GM12874 (cell line): ENCODE measurements around the gene RAB40C.
A peak's percentile ranks its signal among the peaks of the same experiment; 100 is the strongest.

Source experiments
- TF ChIP-seq, protein P1 (sequence below): IDR thresholded peaks from 2 replicates; pipeline ENCODE4 v1.5.1; 2011; ENCODE audit warnings: low read depth, mild to moderate bottlenecking, control low read depth, low read length, moderate library complexity; ENCODE audit not compliant: insufficient read depth

The RAB40C gene

GRCh38 chr16:578232-578869 is 11.5 kb upstream of the RAB40C start:
- TF ChIP-seq, protein P1, sequence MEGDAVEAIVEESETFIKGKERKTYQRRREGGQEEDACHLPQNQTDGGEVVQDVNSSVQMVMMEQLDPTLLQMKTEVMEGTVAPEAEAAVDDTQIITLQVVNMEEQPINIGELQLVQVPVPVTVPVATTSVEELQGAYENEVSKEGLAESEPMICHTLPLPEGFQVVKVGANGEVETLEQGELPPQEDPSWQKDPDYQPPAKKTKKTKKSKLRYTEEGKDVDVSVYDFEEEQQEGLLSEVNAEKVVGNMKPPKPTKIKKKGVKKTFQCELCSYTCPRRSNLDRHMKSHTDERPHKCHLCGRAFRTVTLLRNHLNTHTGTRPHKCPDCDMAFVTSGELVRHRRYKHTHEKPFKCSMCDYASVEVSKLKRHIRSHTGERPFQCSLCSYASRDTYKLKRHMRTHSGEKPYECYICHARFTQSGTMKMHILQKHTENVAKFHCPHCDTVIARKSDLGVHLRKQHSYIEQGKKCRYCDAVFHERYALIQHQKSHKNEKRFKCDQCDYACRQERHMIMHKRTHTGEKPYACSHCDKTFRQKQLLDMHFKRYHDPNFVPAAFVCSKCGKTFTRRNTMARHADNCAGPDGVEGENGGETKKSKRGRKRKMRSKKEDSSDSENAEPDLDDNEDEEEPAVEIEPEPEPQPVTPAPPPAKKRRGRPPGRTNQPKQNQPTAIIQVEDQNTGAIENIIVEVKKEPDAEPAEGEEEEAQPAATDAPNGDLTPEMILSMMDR: no peak

DNA sequence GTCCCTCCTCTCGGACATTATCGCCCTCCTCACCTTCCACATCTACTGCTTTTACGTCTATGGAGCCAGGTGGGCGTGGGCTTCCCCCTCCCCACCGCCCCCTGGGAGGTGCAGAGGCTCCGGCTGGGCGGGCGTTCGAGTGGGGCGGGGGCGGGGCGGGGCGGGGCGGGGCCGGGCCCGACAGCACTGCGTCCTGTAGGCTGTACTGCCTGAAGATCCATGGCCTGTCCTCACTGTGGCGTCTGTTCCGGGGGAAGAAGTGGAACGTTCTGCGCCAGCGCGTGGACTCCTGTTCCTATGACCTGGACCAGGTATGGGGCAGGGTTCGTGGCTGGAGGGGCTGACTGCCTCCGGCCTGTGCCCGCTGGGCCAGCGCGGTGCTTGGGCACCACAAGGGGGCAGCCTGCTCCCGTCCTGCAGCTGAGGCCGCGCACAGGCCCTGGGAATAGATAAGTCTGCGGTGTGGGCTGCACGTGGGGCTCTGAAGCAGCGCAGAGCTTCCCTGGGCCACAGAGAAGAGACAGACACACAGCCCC is 10.9 kb upstream of the RAB40C start:
- TF ChIP-seq, protein P1: peak; percentile 94

DNA sequence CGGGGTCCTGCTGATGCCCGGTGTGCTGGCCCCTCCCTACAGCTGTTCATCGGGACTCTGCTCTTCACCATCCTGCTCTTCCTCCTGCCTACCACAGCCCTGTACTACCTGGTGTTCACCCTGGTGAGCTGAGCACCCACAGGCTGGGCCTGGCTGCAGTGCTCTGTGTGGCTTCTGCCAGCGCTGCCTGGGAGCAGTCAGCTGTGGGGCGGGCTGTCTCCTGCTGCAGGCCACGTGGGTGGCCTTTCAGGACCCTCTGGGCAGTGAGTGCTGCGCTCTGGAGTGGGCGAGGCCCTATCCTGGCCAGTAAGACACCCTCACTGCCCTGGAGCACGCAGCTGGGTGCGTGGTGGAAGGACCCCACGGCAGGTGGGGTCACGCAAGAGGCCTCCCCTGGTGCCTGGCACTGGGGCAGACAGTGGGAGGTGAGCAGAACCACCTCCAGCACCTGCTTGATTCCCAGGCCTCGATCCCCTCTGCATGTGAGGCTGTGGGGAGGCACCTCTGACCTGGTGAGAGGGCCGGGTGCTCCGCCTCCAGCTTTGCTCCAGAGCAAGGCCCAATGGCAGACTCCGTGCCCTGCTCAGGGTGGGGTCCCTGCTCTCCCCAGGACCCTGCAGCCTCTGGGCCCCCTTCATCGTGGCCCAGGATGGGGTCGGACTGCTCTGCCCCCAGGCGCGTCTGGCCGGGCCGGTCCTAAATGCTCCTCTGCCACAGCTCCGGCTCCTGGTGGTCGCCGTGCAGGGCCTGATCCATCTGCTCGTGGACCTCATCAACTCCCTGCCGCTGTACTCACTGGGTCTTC is 9.5 kb upstream of the RAB40C start:
- TF ChIP-seq, protein P1: no peak

DNA sequence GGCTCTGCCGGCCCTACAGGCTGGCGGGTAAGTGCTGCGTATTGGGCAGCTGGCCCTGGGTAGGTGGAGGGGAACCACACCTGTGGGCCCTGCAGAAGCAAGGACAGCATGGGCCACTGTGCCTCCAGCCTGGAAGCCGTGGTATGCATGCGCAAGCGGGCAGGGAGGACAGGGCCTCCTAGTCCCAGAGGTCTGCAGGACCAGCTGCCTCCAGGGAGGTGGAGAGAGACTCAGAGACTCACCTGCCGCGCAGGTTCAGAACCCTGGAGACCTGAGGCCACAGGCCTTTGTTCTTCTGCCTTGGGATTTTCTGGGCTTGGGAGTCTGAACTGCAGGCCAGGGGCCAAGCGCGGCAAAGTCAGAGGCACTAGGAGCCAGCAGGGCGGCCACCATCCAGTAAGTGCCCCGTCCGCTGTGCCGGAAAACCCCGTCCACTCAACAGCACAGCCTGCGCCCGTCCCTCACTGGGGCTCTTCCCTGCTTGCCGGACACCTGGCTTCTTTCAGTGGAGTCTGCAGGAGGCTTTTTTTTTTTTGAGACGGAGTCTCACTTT is 8.8 kb upstream of the RAB40C start:
- TF ChIP-seq, protein P1: no peak

GRCh38 chr16:582218-582613 is 7.7 kb upstream of the RAB40C start:
- TF ChIP-seq, protein P1: no peak

DNA sequence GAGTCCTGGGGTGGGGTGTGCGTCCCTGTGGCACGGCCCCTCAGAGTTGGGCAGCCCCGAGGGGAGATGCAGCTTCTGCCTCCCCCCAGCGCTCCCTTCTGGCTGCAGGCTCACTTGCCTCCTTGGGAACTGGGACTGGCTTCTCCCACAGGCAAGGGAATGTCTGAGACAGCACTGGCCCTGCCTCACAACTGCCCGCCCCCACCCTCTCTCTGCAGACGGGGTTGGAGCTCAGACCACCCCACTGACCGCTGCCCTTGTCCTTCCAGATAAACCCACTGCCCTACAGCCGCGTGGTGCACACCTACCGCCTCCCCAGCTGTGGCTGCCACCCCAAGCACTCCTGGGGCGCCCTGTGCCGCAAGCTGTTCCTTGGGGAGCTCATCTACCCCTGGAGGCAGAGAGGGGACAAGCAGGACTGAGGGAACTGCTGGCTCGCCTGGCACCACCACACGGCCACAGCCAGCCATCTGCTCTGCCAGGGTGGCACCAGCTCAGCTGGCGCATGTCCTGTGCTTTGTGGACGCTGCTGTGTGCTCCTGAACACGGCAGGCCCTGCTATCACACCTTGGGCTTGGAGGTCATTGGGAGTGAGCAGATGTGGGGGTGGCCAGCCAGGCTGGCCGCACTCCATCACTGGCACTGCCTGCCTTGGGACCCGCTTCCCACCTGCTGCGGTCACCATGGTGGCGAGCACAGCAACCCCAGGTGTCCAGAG is 7.1 kb upstream of the RAB40C start:
- TF ChIP-seq, protein P1: no peak

DNA sequence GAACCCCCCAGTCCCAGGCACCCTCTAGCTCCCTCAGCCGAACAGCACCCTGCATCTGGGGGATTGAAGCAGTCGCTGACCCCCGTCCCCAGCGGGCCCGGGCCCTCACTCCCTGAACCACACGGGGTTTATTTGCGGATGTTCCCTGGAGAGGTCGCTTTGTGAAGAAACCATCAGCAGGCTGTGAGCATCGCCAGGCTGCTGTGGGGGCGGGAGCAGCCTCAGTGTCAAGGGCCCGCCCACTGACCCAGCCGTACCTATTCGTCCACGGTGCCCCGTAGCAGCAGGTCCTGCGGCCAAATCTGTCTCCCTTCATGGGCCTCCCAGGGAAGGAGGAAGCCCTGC is 6.4 kb upstream of the RAB40C start:
- TF ChIP-seq, protein P1: no peak
